Activated naive CD4-positive, alpha-beta T cell treated with anti-CD3 and anti-CD28 coated beads, Interleukin-2, amount 50 U/mL, for 72 hours (primary cell): ENCODE data around the gene XPR1. TPM values are rescaled to one million over a fixed set of nuclear protein-coding genes. Genes with fewer than 3 reads are reported as not detected.
"Not testable (repeated sequence)": the region's sequence is repeated elsewhere in the genome, so short reads cannot be mapped to it uniquely, and the experiment has no call there.

Experiments
- ATAC-seq, 2 donors: fragments of 150-1000 bp; cut with Tn5 transposase; 2 replicates each; pipeline ENCODE4 v1.10.0; 2021; ENCODE audit warnings: mild to moderate bottlenecking in 2 of 2, moderate library complexity in 2 of 2
- DNase-seq, 2 donors: peaks; one replicate each; pipeline ENCODE4 v3.0.0; 2021 to 2022; ENCODE audit warnings: low spot score in 2 of 2
- H3K27ac Mint-ChIP-seq, 2 donors: one replicate each; pipeline ENCODE4 v1.8.0; 2022; ENCODE audit warnings: mild to moderate bottlenecking in 2 of 2, mixed read lengths in 2 of 2
- H3K36me3 Mint-ChIP-seq, 2 donors: one replicate each; pipeline ENCODE4 v1.8.0; 2022; ENCODE audit warnings: mixed read lengths in 2 of 2
- H3K9me3 Mint-ChIP-seq, 2 donors: one replicate each; pipeline ENCODE4 v1.8.0; 2022; ENCODE audit warnings: mixed read lengths in 2 of 2
- total RNA-seq, 2 donors: library from RNA; stranded (reverse); gene quantifications; one replicate each; pipeline ENCODE4 v1.2.3, GENCODE V29; 2022

Gene XPR1
- total RNA-seq, 2 donors from 2014 or later = 15.2 to 18.6 TPM

- ATAC-seq (no peak), DNase-seq (no peak)
- H3K9me3 Mint-ChIP-seq = no peaks in the 10 kb centered on the region
- no peak overlapping the region for H3K27ac Mint-ChIP-seq
- H3K36me3 Mint-ChIP-seq = no peaks in the 10 kb centered on the region
Observed at GRCh38 chr1:180630408-180631193, 1.2 kb upstream of the XPR1 start.

GRCh38 chr1:180631194-180631765, 542 bp upstream of the XPR1 start:
- DNase-seq (no peak), ATAC-seq (no peak)
- H3K27ac Mint-ChIP-seq = no peak overlapping the region

GRCh38 chr1:180632326-180633056, 669 bp downstream of the XPR1 start:
- peaks cover 0 to 6% of the 10 kb centered on the region in 2 donors for H3K36me3 Mint-ChIP-seq
- DNase-seq (peak in 1 of 2 donors; percentile 72), ATAC-seq (peak; percentile 52)
- H3K9me3 Mint-ChIP-seq = no peaks in the 10 kb centered on the region
- H3K27ac Mint-ChIP-seq = no peak overlapping the region

More at GRCh38 chr1:180631194-180631765, 542 bp upstream of the XPR1 start:
- H3K9me3 Mint-ChIP-seq = no peaks in the 10 kb centered on the region
- H3K36me3 Mint-ChIP-seq = peaks cover 0 to 1% of the 10 kb centered on the region in 2 donors

GRCh38 chr1:180633057-180634056, 1.5 kb downstream of the XPR1 start:
- ATAC-seq (no peak), DNase-seq (no peak)
- Mint-ChIP-seq H3K27ac (no peak overlapping the region), H3K36me3 (peaks cover 0 to 6% of the 10 kb centered on the region in 2 donors), H3K9me3 (no peaks in the 10 kb centered on the region)

GRCh38 chr1:180636138-180636537, 4.3 kb downstream of the XPR1 start:
- Mint-ChIP-seq H3K36me3 (peaks cover 0 to 6% of the 10 kb centered on the region in 2 donors), H3K9me3 (no peaks in the 10 kb centered on the region), H3K27ac (no peak overlapping the region)
- DNase-seq = no peak
- ATAC-seq = no peak

- DNase-seq (no peak), ATAC-seq (no peak)
- H3K36me3 Mint-ChIP-seq = peaks cover 0 to 6% of the 10 kb centered on the region in 2 donors
- no peaks in the 10 kb centered on the region for H3K9me3 Mint-ChIP-seq
- no peak overlapping the region for H3K27ac Mint-ChIP-seq
Observed at GRCh38 chr1:180639871-180640270, 8.0 kb downstream of the XPR1 start.

GRCh38 chr1:180640531-180640949, 8.7 kb downstream of the XPR1 start:
- Mint-ChIP-seq H3K9me3 (no peaks in the 10 kb centered on the region), H3K27ac (no peak overlapping the region), H3K36me3 (peaks cover 0 to 11% of the 10 kb centered on the region in 2 donors)
- no peak for ATAC-seq
- no peak for DNase-seq

- Mint-ChIP-seq H3K9me3 (no peaks in the 10 kb centered on the region), H3K27ac (no peak overlapping the region), H3K36me3 (peaks cover 0 to 7% of the 10 kb centered on the region in 2 donors)
- no peak for ATAC-seq
- DNase-seq = no peak
Observed at GRCh38 chr1:180641662-180642061, 9.8 kb downstream of the XPR1 start.

GRCh38 chr1:180642781-180643180, 11.0 kb downstream of the XPR1 start:
- no peaks in the 10 kb centered on the region for H3K9me3 Mint-ChIP-seq

GRCh38 chr1:180643693-180644092, 11.9 kb downstream of the XPR1 start:
- no peak for ATAC-seq

More at GRCh38 chr1:180642781-180643180, 11.0 kb downstream of the XPR1 start:
- no peak for ATAC-seq
- Mint-ChIP-seq H3K36me3 (peaks cover 0 to 6% of the 10 kb centered on the region in 2 donors), H3K27ac (no peak overlapping the region)
- DNase-seq = no peak

GRCh38 chr1:180644526-180645192, 12.8 kb downstream of the XPR1 start:
- Mint-ChIP-seq H3K9me3 (no peaks in the 10 kb centered on the region), H3K36me3 (peaks cover 0 to 10% of the 10 kb centered on the region in 2 donors), H3K27ac (no peak overlapping the region)
- no peak for DNase-seq
- no peak for ATAC-seq

More at GRCh38 chr1:180643693-180644092, 11.9 kb downstream of the XPR1 start:
- Mint-ChIP-seq H3K36me3 (peaks cover 0 to 6% of the 10 kb centered on the region in 2 donors), H3K27ac (no peak overlapping the region), H3K9me3 (no peaks in the 10 kb centered on the region)
- no peak for DNase-seq

GRCh38 chr1:180645261-180645660, 13.4 kb downstream of the XPR1 start:
- ATAC-seq, DNase-seq, H3K9me3 Mint-ChIP-seq, H3K27ac Mint-ChIP-seq: not testable (repeated sequence)
- H3K36me3 Mint-ChIP-seq = peaks cover 0 to 16% of the 10 kb centered on the region in 2 donors

- H3K9me3 Mint-ChIP-seq = no peaks in the 10 kb centered on the region
- ATAC-seq (peak in 1 of 2 donors; percentile 9), DNase-seq (no peak)
- H3K27ac Mint-ChIP-seq = no peak overlapping the region
- H3K36me3 Mint-ChIP-seq = peaks cover 0 to 20% of the 10 kb centered on the region in 2 donors
Observed at GRCh38 chr1:180646093-180646492, 14.3 kb downstream of the XPR1 start.

GRCh38 chr1:180646547-180646946, 14.7 kb downstream of the XPR1 start:
- no peak for DNase-seq
- Mint-ChIP-seq H3K9me3 (no peaks in the 10 kb centered on the region), H3K27ac (no peak overlapping the region), H3K36me3 (peaks cover 0 to 20% of the 10 kb centered on the region in 2 donors)
- ATAC-seq = peak in 1 of 2 donors; percentile 43

- Mint-ChIP-seq H3K27ac (no peak overlapping the region), H3K9me3 (peaks cover 14 to 25% of the 10 kb centered on the region in 2 donors), H3K36me3 (peaks cover 7 to 39% of the 10 kb centered on the region in 2 donors)
- DNase-seq = no peak
- ATAC-seq = no peak
Observed at GRCh38 chr1:180652792-180653191, 21.0 kb downstream of the XPR1 start.
